H7 (cell line): ENCODE measurements around the gene IPO13. TPM values are rescaled to one million over a fixed set of nuclear protein-coding genes. Genes with fewer than 3 reads are reported as not detected.

Experiments
- DNase-seq: peaks from one replicate; pipeline ENCODE4 v3.0.0; 2012
- H3K27me3 ChIP-seq: 2 replicates; pipeline ENCODE4 v1.6.0; 2011; ENCODE audit warnings: mild to moderate bottlenecking, low read length; ENCODE audit not compliant: control insufficient read depth, insufficient read depth
- H3K36me3 ChIP-seq: replicated peaks from 2 replicates; pipeline ENCODE4 v1.5.1; 2011; ENCODE audit warnings: low read length; ENCODE audit not compliant: control insufficient read depth, insufficient read depth
- H3K4me3 ChIP-seq: 2 replicates; pipeline ENCODE4 v1.5.1; 2011; ENCODE audit warnings: low read depth, mild to moderate bottlenecking, control low read depth, low read length, moderate library complexity; ENCODE audit not compliant: insufficient read depth
- total RNA-seq: library from RNA; depleted of rRNA; stranded (reverse); fragments of >200 nt; shearing (Covaris generic); gene quantifications from 2 replicates; pipeline ENCODE4 v1.2.3, GENCODE V29; 2014; rRNA removed

IPO13 gene, protein sequence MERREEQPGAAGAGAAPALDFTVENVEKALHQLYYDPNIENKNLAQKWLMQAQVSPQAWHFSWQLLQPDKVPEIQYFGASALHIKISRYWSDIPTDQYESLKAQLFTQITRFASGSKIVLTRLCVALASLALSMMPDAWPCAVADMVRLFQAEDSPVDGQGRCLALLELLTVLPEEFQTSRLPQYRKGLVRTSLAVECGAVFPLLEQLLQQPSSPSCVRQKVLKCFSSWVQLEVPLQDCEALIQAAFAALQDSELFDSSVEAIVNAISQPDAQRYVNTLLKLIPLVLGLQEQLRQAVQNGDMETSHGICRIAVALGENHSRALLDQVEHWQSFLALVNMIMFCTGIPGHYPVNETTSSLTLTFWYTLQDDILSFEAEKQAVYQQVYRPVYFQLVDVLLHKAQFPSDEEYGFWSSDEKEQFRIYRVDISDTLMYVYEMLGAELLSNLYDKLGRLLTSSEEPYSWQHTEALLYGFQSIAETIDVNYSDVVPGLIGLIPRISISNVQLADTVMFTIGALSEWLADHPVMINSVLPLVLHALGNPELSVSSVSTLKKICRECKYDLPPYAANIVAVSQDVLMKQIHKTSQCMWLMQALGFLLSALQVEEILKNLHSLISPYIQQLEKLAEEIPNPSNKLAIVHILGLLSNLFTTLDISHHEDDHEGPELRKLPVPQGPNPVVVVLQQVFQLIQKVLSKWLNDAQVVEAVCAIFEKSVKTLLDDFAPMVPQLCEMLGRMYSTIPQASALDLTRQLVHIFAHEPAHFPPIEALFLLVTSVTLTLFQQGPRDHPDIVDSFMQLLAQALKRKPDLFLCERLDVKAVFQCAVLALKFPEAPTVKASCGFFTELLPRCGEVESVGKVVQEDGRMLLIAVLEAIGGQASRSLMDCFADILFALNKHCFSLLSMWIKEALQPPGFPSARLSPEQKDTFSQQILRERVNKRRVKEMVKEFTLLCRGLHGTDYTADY
- total RNA-seq, result 29.2 and 34.2 TPM in 2 replicates

GRCh38 chr1:43946236-43947060, at the start of gene IPO13:
IPO13 (plus strand) TSS chr1:43946950; CDS start chr1:43947601, 651 bp downstream.
- peak within 1 kb of the TSS; percentile 84 for H3K4me3 ChIP-seq
- DNase-seq, result peak; percentile 99
- no peaks in the 10 kb centered on the region for H3K27me3 ChIP-seq
- H3K36me3 ChIP-seq, result no peaks in the 10 kb centered on the region

GRCh38 chr1:43898981-43899380, 47.8 kb upstream of the IPO13 start:
- no peak overlapping the region for H3K4me3 ChIP-seq
- no peak for DNase-seq
- H3K27me3 ChIP-seq, result no peaks in the 10 kb centered on the region
- no peaks in the 10 kb centered on the region; the same call in 1 of the 2 replicates for H3K36me3 ChIP-seq

DNA sequence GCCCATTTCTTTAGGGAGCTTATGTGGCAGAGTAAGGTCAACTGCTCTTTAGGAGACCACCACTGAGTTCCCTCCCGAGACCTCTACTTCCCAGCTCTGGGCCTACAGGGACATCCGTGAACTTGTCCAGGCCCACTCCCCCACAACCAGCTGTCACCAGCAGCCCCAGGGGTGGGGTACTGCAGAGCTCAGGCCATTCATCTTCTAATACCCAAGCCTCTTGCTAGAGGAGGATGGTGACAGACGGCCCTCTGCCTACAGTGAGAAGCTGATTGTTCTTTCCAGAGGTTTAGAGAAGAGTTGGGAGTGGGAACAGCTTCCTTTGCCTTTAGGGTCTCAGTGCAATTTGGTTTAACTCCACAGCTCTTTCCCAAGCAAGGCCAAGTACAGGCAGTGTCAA, 46.4 kb upstream of the IPO13 start:
- Histone ChIP-seq H3K36me3 (no peaks in the 10 kb centered on the region; the same call in 1 of the 2 replicates), H3K4me3 (no peak overlapping the region), H3K27me3 (no peaks in the 10 kb centered on the region)
- no peak for DNase-seq

DNA sequence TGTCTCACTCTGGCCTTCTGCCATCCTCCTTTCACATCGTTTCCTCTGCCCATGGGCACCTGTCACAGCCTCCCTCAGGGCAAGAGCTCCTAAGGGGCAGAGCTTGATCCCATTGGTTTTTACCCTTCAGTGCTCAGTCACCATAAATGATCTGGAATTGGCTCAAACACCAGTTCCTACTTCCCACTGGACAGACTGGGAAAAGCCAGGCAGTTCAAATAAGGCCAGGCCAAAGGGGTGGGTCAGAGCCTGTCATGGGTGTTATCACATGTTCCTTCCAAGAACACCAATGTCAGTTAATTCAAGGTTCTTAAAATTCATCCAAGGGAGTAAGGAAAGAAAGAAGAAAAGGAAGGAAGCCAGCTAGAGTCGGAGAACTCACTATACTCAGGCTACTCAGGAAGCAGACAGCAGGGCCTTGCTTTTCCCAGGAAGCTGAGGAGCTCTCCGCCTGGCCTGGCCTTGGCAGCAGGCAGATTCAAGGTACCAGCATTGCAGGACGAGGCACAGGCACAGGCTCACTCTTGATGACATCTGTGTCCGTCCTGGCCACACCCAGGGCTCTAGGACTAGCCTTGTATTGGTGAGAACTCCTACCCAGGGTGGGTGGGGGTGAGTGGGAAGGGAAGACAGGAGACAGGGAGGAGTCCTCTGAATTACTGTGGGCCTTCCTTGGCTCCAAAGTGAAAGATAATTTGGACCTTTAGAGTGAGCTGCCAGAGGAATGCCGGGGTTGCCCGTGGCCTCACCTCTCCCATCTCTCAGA, 45.4 kb upstream of the IPO13 start:
- DNase-seq, result no peak
- no peak overlapping the region for H3K4me3 ChIP-seq
- no peaks in the 10 kb centered on the region; the same call in 1 of the 2 replicates for H3K36me3 ChIP-seq
- no peaks in the 10 kb centered on the region for H3K27me3 ChIP-seq

DNA sequence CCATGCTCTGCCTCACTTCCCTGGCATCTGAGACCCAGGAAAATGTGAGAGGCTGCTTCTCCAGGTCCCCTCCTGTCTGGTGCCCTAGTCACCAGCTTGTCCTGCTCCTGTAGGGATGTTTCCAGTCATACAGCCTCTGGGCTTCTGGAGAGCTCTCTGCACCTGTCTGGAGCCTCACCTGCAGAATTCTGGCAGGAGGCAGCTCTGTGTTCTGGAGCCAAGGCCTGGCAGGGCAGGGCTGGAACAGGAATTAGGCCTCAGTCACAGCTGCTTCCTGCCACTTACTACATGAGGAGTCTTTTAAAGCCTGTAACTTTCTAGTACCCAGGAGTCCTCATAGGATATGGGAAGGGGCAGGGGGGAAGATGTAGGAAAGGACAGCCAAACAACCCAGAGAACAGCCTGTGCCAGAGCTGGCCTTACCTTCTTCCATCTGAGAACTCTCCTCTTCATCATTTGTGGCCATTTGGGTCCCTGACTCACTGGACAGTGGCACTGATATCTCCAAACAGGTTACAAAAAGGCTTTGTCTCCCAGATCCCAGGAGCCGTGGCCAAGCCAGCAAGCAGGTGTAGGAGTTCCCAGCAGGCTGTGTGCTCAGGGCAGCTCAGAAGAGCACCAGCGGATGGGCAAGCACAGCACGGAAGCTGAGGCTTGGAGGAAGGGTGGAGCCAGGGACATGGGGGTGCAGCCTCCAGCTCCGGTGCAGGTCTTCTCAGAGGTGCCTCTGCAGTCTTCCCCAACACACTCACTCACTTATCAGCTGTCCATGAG, 44.5 kb upstream of the IPO13 start:
- DNase-seq, result no peak
- no peaks in the 10 kb centered on the region for H3K27me3 ChIP-seq
- H3K4me3 ChIP-seq, result no peak overlapping the region
- H3K36me3 ChIP-seq, result no peaks in the 10 kb centered on the region; the same call in 1 of the 2 replicates

GRCh38 chr1:43904660-43905551, 41.8 kb upstream of the IPO13 start:
- Histone ChIP-seq H3K4me3 (no peak overlapping the region), H3K27me3 (no peaks in the 10 kb centered on the region), H3K36me3 (no peaks in the 10 kb centered on the region)
- no peak for DNase-seq

GRCh38 chr1:43908226-43908625, 38.5 kb upstream of the IPO13 start:
- no peaks in the 10 kb centered on the region for H3K27me3 ChIP-seq

DNA sequence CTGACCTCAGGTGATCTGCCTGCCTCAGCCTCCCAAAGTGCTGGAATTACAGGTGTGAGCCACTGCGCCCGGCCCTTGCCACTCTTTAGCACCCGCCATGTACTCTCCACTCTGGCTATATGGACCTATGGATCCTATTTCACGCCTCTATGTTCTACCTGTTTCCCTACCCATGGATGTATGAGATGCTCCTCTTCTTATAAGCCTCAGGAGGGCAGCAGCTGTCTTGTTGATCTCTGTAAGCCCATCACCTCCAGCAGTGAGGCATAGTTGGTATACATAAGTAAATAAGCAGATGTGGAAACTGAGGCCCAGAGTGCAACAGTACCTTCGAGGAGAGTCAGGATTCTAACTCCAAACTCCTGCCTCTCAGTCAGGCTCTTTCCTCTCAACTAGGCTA, 37.9 kb upstream of the IPO13 start:
- Histone ChIP-seq H3K36me3 (no peaks in the 10 kb centered on the region), H3K27me3 (no peaks in the 10 kb centered on the region)

More at GRCh38 chr1:43908226-43908625, 38.5 kb upstream of the IPO13 start:
- DNase-seq, result no peak
- Histone ChIP-seq H3K4me3 (no peak overlapping the region), H3K36me3 (no peaks in the 10 kb centered on the region)

DNA sequence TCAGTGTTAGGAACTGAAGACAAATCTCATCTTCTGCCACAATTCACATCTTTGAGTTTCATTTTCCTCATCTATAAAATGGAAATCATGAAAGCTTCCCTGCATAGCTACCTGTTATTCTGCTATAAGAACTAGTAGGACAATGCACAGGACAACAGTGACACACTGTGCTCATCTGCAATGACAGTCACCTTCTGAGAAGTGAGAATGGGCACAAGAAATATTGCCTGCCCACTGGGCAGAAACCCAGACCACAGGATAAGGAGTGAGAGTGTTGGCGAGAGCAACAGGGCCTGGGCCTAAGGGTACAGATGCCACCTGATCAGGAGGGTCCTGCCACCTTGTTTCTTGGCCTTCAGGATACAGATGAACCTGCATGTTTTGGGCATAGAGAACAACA, 36.4 kb upstream of the IPO13 start:
- DNase-seq, result no peak
- Histone ChIP-seq H3K36me3 (no peaks in the 10 kb centered on the region), H3K4me3 (no peak overlapping the region), H3K27me3 (no peaks in the 10 kb centered on the region)

More for the DNA sequence above, 37.9 kb upstream of the IPO13 start:
- no peak overlapping the region for H3K4me3 ChIP-seq
- no peak for DNase-seq

GRCh38 chr1:43912607-43913006, 34.1 kb upstream of the IPO13 start:
- Histone ChIP-seq H3K27me3 (no peaks in the 10 kb centered on the region), H3K4me3 (no peak overlapping the region), H3K36me3 (no peaks in the 10 kb centered on the region)
- no peak for DNase-seq

GRCh38 chr1:43913051-43913501, 33.7 kb upstream of the IPO13 start:
- no peak for DNase-seq
- no peak overlapping the region for H3K4me3 ChIP-seq
- H3K27me3 ChIP-seq, result no peaks in the 10 kb centered on the region
- no peaks in the 10 kb centered on the region for H3K36me3 ChIP-seq

GRCh38 chr1:43913666-43914360, 32.9 kb upstream of the IPO13 start:
- no peak for DNase-seq
- Histone ChIP-seq H3K36me3 (no peaks in the 10 kb centered on the region), H3K27me3 (no peaks in the 10 kb centered on the region), H3K4me3 (no peak overlapping the region)
